Loucy (cell line): ENCODE data around the gene CRNN.

Source experiments
- CTCF ChIP-seq: fragments of 200-600 bp; sonication (generic); conservative IDR thresholded peaks from 2 replicates; pipeline ENCODE4 v1.5.1; 2014; ENCODE audit warnings: mild to moderate bottlenecking, antibody characterized with exemption, low read length
- EZH2phosphoT487 ChIP-seq: fragments of 200-600 bp; IDR thresholded peaks from 2 replicates; pipeline ENCODE4 v1.6.1; 2018; ENCODE audit warnings: antibody characterized with exemption, mild to moderate bottlenecking, moderate library complexity, borderline replicate concordance

- TF ChIP-seq CTCF: no peak
- no peak for TF ChIP-seq EZH2phosphoT487
Observed at GRCh38 chr1:152457561-152457960, 43.5 kb upstream of the CRNN start.
